Hepatocyte (in vitro differentiated cells): ENCODE measurements around the gene ULK4.

Source experiments
- CTCF ChIP-seq: fragments of 200-600 bp; sonication (generic); IDR thresholded peaks from 2 replicates; pipeline ENCODE4 v1.5.1; 2016; ENCODE audit warnings: antibody characterized with exemption, mild to moderate bottlenecking; ENCODE audit not compliant: poor library complexity
- EZH2 ChIP-seq: fragments of 200-600 bp; sonication (generic); IDR thresholded peaks from 2 replicates; pipeline ENCODE4 v1.6.1; 2016; ENCODE audit warnings: antibody characterized with exemption, mild to moderate bottlenecking, borderline replicate concordance

DNA sequence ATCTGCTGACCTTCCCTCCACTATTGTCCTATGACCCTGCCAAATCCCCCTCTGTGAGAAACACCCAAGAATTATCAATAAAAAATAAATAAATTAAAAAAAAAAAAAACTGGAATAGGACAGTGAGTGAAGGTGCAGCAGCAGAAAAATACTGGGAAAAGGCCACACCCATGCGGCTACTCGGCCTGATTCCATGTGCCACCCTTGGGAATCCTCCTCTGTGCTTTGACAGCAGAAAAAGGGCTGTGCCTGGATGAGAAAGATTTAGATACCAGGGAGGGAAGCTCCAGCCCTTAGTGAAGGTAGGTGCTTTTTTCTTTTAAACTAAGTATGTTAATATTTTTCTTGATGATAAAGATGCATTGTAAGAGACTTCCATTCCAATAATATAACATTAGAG lies 654.8 kb downstream of the ULK4 start:
- no peak for TF ChIP-seq CTCF
- no peak for TF ChIP-seq EZH2
